NCI-H187 (cell line): ENCODE data around the gene CHST12.
"Not testable (repeated sequence)": the region's sequence is repeated elsewhere in the genome, so short reads cannot be mapped to it uniquely, and the experiment has no call there.

Source experiments
- DNase-seq, 2 experiments: peaks; one replicate each; lab custom pipeline; 2025; lab: John Stamatoyannopoulos, UW

Gene CHST12

DNA sequence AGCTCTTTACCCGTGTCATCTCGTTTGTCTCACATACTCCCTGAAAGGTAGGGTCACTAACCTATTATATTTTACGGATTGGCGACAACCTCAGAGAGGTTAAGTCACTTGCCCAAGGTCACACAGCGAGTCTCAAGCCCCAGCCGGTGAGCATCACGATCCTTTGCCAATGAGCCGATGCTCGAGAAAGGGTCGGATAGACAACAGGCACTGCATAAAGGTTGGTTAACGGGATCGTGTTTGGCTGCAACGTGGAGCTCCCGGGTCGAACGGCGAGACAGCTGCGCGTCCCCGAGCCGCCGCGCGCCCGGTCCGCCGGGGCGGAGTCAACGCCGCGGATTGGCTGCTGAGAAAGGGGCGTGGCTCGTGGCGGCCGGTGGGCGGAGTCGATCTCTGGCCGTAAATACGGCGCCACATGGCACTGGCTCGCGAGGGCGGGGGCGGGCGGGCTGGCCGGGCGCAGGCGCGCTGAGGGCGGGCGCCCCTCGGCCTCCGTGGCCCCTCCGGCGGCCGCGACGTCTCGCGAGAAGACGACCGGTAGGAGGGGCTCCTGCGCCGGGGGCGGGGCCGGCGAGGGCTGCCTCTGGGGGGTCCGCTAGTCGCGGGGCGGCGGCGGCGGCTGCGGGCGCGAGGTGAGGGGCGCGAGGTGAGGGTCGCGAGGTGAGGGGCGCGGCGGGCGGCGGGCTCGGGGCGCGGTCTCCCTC, at the start of gene CHST12:
Gene CHST12, plus strand, starts transcription at position 598 of the 704 bp plus-strand sequence. CDS start 29,029 bp downstream, outside the sequence.
- peak; percentile 80 to 94 for DNase-seq

DNA sequence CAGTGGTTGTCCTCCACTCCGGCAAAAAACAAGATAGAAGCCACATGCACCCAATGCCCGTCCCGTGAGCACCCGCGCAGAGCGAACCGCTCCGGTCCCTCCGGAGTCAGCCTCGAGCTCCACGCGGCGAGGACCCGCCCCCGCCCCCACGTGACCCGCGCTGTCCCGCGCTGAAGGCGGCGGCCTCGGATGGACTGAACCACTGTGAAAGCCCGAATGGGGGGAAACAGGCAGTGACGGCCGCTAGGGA, 49.5 kb upstream of the CHST12 start:
- peak in 1 of 2 experiments; percentile 79 for DNase-seq

DNA sequence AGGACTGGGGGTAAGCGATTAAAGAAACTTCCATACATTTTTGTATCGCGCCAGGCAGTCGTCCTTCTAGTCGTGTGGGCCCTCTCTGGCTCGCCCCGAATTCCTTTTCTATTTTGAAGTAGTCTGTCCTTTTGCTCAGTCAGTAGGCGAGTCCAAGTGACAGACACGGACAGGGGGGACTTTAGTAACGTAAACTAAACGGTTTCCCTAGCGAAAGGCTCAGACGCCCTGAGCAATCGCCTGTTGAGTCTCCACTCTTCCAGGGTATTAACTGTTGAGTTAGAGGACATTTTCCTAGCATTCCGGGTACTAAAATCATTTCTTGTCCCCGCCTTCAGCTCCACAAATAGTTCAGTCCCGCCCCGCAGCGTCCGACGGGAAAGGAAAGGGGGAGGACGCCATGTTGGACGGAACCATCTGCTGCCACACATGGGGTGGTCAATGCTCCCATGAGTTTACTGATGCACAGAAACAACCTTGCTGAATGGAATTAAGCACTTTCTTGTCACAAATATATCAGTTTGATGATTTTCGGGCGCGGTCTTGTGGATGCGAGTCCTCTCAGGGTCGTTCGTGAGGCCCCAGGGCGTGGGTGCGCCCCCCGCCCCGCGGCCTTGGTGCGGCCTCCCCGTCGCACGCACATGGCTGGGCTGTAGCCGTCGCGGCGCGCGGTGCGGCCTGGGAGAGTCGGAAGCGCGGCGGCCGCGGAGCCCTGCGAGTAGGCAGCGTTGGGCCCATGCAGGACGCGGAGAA, 49.0 kb upstream of the CHST12 start, which contains the start of gene EIF3B:
Gene EIF3B, plus strand, starts transcription at position 642 of the 753 bp plus-strand sequence. Its CDS starts 95 bp downstream, at position 737.
- peak; percentile 87 to 100 for DNase-seq

DNA sequence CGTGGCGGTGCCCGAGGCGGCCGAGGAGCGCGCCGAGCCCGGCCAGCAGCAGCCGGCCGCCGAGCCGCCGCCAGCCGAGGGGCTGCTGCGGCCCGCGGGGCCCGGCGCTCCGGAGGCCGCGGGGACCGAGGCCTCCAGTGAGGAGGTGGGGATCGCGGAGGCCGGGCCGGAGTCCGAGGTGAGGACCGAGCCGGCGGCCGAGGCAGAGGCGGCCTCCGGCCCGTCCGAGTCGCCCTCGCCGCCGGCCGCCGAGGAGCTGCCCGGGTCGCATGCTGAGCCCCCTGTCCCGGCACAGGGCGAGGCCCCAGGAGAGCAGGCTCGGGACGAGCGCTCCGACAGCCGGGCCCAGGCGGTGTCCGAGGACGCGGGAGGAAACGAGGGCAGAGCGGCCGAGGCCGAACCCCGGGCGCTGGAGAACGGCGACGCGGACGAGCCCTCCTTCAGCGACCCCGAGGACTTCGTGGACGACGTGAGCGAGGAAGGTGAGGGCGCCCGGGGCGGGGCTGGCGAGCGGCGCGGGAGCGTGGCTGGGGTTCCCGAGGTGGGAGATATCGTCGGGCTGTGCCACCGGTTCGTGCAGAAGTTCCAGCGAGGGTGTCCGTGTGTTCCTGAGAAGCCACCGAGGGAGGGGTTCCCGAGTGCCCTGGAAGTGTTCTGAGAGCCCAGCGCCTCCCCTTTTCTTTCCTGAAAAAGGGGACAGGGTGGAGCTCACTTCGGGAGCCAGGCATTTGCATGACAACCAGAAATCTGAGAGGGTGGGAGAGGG, 48.3 kb upstream of the CHST12 start:
- no peak for DNase-seq

DNA sequence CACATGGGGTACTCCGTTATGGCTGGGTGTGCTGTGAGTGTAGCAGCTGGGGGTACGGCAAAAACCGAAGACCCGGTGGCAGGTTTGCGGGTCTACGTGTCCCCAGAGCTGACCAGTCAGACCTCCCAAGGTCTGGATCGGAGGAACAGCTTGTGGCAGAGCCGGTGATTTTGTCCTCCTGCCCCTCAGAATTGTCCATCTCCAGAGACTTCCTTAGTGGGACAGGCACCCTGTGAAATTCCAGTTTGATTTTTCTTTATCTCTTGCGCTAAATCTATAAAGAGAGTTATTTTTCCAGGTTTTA, 47.8 kb upstream of the CHST12 start:
- no peak for DNase-seq

DNA sequence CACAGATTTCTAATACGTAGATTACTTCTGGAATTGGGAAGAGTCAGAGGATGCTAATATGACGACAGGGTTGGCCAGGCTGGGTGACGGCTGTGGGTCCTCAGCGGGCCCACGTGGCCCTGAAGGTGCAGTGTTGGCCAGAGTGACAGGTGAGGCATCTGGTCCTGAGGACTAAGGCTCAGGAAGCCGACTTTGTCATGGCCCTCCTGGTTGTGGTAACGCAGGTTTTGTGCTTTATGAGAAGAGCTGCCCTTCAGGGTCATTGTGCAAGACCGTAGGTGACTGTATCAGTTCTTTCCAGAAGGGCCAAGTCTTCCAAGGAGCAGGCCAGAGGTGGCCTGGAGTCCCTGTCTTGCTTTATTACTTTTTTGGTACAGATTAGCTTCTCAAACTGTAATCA, 46.2 kb upstream of the CHST12 start:
- DNase-seq: no peak

DNA sequence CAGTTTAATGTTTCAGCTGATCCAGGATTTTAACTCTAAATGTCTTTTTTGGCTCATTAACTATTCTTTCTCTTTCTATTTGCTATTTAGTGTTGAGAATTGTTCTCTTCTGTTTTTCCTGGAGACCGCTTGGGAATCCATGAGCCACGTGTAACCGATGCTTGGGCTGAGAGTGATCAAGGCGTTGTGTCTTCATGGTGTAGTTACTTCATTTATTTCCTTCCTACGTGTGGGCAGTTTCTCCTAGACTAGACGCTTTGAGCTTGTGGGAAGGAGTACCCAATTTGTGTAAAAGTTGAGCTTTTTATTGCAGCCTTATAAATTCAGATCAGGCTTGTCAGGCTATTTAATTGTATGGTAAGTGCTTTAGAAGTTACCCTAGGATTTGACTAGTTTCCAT, 45.8 kb upstream of the CHST12 start:
- no peak for DNase-seq

DNA sequence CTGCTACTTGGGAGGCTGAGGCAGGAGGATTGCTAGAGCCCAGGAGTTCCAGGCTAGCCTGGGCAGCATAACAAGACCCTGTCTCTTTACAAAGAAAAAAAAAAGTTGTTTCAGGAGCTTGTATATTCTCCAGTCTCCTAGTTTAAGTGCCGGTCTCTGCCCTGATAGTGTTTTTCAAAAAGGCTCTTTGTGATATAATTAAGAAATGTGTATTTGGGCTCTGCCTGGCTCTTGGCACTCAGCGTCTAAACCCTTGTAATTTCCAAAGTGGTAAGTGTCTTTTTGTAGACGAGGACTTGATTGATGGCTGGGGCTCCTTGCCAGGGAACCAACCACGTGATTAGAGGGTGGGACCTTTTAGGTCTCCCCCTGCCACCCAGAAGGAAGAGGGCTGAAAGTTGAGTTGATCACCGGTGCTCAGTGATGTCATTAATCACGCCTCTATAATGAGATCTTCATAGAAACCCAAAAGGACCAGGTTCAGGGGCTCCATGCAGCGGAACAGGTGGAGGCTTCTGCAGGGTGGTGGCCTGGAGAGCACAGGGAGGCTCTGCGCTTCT, 44.4 kb upstream of the CHST12 start:
- no peak for DNase-seq

DNA sequence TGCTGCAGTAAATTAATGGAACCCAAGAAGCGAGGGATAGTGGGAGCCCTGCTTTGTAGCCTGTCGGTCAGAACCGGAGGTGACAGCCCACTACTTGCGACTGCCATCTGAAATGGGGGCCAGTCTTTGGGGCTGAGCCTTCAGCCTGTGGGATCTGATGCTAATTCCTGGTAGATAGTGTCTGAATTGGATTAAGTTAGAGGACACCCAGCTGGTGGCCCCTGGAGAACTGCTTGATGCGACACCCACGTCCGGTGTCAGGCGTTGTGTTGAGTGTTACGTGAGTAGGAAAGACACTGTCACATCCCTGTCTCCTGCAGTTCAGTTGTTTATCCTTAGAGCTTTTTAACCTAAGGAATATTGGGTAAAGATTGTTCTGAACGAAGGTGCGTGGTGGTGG, 43.8 kb upstream of the CHST12 start:
- no peak for DNase-seq

DNA sequence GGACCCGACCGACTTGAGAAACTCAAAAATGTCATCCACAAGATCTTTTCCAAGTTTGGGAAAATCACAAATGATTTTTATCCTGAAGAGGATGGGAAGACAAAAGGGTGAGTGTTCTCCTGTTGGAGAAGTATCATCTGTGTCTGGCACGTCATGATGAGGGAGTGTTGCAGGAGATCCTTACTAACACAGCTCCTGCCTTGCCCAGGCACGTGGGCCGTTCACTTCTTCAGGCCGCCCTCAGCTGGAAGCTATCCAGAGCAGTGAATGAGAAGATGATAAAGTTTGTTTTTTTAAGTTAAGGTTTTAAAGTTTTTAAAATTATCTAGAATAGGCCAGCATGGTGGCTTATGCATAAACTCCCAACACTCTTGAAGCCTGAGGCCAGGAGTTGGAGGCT, 42.6 kb upstream of the CHST12 start:
- no peak for DNase-seq

DNA sequence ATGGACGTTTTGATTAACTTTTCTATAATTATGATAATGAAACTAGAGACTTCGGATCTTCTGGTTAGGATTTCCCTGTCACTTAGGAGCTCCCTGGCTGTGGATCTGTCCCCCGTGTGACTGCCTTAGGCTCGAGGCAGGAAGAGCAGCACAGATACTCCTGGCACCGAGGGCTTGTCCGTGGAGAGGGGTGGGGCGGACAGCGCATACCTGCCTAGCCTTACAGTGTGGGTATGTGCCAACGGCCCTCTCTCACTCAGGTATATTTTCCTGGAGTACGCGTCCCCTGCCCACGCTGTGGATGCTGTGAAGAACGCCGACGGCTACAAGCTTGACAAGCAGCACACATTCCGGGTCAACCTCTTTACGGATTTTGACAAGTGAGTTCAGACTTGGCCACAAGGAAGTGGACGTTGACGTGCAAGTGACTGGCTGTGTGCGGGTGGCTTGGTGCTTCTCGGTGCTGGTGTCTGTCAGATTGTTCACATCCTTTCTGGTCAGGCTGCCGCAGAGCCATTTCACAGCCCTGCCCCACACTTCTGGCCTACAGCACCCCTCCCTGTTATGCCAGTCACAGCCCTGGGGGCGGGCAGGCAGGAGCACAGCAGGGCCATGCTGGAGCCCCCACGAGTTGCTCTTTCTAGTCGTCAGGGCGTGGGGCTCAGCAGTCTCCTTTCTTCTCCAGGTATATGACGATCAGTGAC, 40.9 kb upstream of the CHST12 start:
- DNase-seq: no peak

DNA sequence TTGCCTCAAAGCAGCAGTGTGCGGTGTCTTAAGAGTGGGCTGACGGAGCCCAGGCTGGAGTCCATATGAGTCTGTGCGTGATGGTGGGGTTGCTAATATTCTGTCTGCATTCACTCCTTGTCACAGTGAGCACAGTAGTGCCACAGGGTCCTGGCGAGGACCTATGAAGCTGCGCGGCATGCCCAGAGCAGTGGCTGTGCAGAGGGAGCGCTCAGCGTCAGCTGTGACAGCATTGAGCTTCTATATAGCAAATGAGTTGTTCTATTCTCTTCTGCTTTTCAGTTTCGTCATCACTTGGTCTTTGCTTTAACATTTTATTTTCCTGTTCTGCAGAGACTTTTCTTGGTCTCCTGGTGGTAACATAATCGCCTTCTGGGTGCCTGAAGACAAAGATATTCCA, 34.3 kb upstream of the CHST12 start:
- no peak for DNase-seq

DNA sequence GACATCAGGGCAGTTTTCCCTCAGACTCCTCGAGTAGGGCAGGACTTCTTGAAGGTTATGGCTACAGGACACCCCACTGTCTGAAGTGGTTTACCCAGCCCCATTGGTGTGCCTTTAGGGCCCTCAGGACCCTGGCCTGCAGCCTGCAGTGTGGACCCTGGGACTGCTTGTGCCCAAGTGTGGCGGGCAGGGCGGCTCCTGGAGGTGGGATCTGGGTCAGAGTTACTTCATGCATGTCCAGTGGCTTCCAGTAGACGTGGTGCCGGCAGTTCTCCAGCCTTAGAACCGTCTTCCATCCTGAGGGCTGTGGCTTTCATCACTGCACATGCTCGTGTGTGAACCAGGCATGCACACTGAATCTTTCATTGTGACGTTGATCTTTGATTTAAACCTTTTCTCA, 32.1 kb upstream of the CHST12 start:
- DNase-seq: no peak

DNA sequence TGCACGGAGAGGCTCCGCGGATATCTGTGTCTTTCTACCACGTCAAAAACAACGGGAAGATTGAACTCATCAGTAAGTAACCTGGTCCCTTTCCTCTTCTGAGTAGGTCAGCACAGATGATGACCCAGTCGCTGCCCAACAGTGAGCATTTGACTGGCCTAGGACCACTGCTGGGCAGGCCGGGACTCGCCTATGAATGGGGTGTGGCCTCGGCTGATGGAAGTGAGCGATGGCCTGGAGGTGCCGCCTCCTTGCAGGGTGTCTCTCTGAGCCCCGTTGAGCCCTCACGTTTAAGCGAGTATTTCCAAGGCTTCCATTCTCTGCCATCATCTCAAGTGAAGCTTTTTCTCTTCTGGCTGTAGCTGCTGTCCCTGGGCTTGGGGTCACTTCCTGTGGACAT, 30.7 kb upstream of the CHST12 start:
- no peak for DNase-seq

DNA sequence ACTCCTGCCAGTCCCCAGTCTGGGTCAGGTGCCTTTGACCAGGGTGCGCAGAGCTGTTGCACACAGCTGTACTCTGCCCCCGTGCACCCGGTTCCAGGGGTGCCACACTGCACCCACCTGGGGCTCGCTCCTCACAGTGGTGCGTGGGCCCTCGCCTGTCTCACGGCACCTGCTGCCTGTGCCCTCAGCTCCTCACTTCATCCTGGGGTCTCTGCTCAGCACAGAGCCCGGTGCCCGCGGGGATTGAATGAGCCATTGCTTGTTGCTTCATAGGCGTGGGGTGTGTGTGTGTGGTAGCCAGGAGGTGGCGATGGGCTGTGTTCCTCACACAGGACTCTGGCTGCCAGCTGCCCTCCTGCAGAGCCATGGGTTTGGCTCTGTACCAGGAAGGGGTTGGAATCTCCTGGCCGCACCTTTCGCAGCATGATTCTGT, 30.3 kb upstream of the CHST12 start:
- no peak for DNase-seq

DNA sequence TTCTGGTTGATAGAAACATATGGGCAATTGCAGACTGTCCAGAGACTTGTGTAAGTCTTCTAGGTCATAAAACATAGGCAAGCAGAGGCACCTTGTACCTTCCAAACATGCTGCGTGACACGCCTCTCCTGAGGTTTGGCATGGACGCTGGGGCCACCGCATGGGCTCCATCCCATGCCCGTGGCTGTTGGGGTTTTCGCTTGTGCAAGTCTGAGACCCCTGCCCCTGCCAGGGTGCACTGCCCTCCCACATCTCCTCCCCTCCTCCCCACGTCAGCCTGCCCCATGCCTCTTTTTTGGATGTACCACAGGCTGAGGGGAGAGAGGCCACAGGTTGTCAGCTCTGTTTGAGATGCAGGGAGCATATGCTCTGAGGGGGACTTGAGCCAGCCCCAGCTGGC, 29.8 kb upstream of the CHST12 start:
- DNase-seq: no peak

DNA sequence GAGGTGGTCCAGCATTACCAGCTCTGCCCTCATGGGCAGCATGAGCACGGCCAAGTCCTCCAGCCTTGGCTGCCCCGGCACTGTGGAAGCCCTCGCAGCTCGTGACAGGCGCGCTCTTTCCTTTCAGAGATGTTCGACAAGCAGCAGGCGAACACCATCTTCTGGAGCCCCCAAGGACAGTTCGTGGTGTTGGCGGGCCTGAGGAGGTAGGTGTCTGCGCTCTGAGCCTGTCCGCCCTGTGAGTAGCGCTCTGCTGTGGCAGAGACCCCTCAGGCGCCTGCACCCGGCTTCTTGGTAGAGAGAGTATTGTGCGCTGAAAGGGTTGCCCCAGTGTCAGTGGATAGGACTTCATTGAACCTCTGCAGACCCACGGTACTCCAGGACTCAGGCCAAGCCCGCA, 29.0 kb upstream of the CHST12 start:
- DNase-seq: no peak

DNA sequence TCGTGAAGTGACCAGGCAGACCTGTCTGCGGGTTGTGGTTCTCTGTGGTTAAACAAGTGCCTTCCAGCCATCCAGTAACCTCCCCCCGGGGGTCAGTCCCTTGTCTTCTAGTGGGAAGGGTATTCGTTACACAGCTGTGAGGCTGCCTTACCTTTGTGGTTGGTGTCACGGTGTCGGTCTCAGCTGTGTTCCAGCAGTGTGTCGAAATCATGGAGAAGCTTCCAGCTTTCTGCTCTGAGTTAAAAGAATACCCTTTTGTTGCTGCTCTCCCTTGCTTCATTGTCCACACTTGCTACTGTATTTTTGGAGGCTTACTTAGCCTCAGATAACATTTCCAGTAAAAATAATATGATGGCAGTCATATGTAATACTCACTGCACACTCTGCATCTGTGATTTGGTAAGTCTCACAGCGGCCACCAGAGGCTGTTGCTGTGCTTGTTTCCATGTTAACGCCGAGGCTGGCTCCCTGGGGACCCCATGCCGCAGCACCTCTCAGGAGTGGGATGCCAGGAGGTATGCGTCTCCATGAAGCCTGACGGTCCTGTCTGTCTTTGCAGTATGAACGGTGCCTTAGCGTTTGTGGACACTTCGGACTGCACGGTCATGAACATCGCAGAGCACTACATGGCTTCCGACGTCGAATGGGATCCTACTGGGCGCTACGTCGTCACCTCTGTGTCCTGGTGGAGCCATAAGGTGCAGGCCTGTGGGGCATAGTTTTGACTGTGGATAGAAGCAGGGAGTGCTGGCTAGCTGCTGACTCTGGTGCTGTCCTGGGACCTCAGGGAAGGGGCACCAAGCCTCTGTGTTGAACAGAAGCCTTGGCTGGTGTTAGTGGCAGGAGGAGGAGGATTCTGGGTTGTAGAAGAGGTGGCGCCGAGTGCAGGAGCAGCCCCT, 28.3 kb upstream of the CHST12 start:
- DNase-seq: no peak

DNA sequence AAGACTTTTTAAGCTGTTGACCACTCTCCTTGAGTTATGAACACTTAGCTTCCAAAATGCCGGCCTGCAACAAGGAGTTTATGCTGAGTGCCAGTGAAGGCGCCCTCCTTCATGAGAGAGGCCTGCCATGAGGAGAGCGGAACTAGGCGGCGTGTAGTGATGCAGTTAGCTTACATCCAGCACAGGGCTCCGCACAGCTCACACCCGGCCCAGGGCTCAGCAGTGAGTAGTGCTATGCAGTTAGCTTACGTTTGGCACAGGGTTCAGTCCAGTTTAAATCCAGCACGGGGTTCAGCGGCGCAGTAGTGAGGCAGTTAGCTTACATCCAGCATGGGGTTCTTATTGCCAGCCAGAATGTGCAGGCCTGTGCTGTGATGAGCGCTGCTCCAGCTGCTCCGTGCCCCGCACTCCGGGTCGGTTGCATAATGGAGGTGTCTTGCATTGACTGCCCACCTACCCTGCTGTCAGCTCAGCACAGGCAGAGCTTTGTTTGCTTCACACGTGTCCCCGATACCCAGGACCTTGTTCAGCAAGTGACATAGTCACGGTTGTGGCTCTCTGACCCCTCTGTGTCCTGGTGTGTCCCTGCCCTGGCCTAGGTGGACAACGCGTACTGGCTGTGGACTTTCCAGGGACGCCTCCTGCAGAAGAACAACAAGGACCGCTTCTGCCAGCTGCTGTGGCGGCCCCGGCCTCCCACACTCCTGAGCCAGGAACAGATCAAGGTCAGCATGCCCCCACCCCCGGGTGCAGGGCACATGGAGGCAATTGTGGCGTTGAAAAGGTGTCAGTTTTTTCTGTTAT, 26.9 kb upstream of the CHST12 start:
- DNase-seq: no peak

DNA sequence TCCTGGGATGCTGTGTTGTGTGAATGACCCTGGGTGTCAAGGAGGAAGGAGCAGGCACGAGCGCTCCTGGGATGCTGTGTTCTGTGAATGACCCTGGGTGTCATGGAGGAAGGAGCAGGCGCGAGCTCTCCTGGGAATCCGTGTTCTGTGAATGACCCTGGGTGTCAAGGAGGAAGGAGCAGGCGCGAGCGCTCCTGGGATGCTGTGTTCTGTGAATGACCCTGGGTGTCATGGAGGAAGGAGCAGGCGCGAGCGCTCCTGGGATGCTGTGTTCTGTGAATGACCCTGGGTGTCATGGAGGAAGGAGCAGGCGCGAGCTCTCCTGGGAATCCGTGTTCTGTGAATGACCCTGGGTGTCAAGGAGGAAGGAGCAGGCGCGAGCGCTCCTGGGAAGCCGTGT, 25.9 kb upstream of the CHST12 start:
- not testable (repeated sequence) for DNase-seq
